Activated gamma-delta T cell (primary cell): ENCODE data around the gene COL27A1.
"Not testable (repeated sequence)": the region's sequence is repeated elsewhere in the genome, so short reads cannot be mapped to it uniquely, and the experiment has no call there.

ENCODE experiments used
- DNase-seq: peaks from one replicate; lab custom pipeline; 2025; lab: John Stamatoyannopoulos, UW

COL27A1 gene

DNA sequence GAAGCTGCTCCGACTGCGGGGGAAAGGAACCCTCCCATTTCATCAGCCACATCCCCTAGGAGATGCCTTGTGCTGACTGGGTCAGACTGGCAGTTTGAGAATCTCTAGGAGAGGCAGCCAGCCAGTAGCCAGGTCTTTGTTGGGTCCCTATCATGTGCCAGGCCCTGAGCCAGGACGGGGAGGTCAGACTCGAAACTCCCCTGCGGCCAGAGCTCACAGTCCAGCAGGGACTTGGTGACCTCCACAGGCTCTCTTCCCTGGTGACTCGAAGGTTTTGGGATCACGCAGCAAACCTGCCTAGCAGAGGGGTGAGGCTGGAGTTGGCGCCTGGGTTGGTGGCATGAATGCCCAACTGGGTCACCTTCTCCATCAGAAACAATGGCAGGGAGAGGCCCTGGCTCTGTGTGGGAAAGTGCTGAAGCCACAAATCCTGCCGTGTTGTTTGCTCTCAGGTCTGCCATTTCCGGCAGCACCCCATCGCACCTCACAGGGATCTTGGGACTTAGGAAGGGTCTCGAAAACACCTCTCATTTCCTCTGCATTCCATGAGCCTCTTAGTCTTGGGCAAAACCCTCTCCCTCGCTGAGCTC, 153.1 kb downstream of the COL27A1 start:
- DNase-seq, result no peak

DNA sequence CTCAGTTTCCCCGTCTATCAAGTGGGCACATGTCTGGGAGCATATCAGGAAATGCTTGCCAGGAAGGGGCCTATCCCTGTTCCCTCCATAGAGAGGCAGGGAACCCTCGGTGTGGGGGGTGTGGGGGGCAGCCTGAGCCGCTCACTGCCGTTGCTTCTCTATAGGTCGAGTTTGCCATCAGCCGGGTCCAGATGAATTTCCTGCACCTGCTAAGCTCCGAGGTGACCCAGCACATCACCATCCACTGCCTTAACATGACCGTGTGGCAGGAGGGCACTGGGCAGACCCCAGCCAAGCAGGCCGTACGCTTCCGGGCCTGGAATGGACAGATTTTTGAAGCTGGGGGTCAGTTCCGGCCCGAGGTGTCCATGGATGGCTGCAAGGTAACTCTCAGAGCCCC, 153.8 kb downstream of the COL27A1 start:
- DNase-seq, result no peak

DNA sequence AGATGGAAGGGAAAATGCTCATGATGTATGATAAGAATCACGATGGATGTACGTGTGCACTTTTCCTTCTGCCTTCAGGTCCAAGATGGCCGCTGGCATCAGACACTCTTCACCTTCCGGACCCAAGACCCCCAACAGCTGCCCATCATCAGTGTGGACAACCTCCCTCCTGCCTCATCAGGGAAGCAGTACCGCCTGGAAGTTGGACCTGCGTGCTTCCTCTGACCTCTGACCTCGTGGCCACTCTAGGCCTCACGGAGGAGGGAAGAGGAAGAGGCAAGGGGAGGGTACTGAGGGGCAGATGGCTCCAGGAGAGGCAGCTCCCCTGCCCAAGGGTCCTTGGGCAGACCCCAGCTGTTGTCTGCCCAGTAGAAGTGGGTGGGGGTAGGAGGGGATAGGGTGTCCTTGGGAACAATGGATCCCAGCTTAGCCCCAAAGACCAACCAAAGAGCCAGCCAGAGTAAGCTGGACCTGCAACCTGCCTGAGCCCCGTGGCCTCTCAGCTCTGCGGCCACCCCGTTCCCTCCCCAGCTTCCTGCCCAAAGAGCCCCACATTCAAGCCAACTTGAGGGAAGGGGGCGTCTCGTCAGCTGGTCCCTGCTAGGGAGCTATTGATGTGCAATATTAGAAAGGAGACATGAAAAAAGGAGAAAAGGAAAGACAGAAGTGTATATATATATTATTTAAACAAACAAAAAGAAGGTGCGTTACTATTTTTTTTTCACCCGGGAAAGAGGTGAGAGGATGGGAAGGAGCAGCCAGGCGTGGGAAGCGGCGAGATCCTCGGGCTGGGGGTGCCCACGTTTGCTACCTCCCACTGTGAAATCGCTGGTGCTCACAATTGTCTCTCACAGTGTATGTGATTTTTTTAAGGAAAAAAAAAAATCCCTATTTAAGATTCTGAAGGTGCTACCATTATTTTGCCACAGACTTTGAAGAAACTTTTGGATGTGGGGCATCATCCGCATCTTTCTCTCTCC, 155.4 kb downstream of the COL27A1 start:
- no peak for DNase-seq

DNA sequence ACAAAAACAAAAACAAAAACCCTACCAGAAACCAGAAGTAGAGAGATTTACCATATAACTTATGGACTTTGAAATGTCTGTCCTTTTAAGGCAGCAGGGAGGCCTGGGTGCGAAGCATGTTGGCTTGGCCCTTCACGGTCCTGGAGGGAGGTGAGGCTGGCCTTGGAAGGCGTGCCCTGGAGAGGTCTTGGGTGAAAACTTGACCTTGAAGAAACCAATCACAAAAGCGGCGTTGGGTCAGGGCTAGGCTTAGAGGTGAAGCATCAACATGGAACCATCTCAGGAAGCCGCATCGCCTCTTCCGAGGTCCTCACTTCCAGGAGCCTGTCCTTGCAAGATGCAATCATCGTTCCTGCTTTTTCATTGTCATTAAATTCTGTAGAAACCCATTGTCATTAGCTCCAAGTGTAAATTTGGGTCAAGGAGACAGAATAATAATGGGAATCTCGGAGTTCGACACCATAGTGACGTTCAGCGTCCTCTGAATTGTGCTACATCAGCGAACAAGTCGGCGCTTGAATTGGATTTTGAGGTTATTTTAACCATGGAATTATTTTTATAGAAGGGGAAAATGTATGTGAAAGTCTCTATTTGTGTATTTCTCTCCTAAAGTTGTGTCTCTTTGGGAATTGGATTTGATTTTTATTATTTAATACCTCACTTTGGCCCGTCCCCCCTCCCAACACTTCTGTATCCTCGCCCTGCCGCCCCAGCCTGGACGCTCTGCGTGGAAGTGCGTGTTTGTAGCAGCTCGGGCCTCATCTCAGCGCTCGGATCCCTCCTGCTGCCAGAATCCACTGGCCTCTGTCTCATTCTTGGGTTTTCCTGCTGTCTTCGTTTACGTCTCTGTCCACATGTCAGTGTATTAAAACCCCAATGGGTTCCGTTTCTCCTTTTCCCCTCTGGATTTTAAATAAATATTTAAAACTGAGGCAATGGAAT, 156.5 kb downstream of the COL27A1 start:
- no peak for DNase-seq

- DNase-seq, result no peak
Observed at GRCh38 chr9:114312513-114312875, 157.2 kb downstream of the COL27A1 start.

- DNase-seq, result no peak
Observed at GRCh38 chr9:114313186-114313585, 157.8 kb downstream of the COL27A1 start.

GRCh38 chr9:114314256-114314867, 159.0 kb downstream of the COL27A1 start:
- no peak for DNase-seq

DNA sequence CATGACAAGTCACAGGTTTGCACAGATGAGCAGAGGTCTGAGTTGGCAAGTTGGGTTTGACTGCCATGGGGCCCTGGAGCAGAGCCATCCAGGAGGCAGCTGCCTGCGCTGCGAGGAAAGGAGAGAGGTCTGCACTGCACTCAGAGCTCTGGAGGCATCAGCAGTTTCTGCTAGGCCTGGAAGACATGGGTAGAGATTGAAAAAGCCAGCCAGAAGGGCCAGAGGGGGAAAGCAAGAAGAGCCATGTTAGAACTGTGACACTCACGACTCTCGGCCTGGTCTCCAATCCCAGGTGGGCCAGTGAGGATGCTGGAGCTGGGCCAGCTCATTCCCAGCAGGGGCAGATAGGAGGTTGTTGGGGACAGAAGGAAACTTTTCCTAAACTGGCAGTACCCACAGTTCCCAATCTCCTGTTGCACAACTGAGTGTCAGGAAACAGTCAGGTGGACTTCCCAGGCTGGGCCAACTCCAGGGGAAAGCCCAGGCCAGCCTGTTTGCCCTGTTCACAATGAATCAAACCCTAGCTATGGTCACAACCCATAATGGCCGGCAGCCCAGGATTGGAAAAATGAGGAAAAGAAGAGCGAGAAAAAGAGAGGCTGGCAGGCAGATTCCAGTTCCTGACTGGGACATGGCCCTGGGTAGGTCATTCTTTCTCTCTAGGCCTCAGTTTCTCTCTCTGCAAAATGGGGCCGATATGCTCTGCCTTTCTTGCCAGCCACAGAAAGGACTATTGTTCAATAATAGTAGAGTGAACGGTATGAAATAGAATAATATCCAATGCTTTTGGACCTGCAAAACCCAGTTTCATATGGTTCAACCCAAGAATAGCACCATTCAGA, 159.8 kb downstream of the COL27A1 start:
- no peak for DNase-seq

DNA sequence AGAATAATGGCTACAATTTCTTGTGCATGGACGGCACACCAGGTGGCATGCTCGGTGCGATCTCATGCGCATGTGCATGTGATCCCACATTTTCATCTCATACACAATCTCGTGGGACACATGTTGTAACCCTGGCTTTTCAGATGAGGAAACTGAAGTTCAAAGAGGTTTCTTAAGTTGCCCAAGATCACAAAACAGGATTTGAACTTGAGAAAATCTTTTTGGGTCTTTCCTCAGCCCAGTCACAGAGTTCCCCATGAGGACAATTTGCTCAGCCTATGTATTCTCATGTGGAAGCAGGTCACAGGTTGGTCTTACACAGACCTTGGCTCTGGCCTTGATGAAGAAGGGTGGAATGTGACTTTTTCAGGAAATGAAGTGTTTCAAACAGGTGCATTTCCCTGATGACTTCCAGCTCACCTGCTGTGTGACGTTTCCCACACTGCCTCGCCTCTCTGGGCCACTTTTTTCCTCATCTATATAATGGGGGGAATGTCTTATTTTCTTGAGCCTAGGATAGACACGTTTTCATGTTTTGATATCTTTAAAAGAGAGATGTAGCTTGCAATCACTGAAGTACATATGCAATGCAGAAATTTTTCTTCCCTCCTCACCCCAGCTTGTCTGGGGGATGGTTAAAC, 160.5 kb downstream of the COL27A1 start:
- DNase-seq, result no peak

GRCh38 chr9:114316605-114317230, 161.4 kb downstream of the COL27A1 start:
- DNase-seq, result no peak

DNA sequence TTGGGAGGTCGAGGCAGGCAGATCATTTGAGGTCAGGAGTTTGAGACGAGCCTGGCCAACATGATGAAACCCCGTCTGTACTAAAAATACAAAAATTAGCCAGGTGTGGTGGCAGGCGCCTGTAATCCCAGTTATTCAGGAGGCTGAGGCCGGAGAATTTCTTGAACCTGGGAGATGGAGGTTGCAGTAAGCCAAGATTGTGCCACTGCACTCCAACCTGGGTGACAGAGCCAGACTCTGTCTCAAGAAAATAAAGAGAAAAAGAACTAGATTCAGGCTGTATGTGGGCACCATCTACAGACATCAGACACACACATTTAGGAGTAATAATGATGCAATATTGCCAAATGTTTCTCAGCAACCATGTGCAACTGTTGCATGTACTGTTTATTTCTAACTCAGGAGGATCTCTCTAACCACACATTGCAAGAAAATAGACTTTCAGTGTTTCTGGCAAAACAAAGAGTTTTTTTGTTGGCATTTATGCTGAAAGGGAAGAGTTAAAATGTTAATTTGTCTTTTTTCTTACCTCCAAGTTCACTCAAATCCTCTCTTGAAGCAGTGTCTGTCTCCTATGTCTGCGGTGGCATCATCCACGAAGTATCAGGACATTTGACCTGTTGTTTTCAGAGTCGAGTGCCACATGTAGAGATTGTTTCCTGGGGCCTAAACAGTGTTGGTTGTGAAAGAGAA, 162.5 kb downstream of the COL27A1 start:
- no peak for DNase-seq

- DNase-seq, result no peak
Observed at GRCh38 chr9:114318416-114318815, 163.1 kb downstream of the COL27A1 start.

DNA sequence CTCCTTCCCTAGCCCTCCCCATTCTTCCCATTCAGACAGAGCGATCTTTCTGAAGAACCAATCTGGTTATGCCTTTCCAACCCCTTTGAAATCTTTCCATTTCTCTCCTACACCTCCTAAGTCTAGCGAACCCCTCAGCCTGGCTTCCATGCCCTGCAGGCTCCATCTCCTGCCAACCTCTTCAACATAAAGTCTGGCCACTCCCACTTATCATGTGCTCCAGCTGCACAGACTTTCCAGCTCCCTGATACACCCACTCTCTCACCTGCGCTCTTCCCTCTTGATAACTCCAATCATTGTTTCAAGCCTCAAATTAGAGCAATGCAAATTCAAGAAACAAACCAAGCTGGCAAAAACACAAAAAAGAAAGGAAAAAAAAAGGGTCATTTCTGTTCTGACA, 163.8 kb downstream of the COL27A1 start:
- DNase-seq, result no peak

DNA sequence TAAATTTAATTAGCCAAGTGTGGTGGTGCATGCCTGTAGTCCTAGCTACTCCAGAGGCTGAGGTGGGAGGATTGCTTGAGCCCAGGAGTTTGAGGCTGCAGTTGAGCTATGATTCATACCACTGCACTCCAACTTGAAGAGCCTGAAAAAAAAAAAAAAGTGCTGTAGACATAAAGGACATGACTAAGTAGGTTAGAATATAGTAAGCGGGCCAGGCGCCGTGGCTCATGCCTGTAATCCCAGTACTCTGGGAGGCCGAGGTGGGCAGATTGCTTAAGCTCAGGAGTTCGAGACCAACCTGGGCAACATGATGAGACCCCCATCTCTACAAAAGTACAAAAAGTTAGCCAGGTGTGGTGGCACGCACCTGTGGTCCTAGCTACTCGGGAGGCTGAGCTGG, 165.4 kb downstream of the COL27A1 start:
- DNase-seq, result not testable (repeated sequence)

DNA sequence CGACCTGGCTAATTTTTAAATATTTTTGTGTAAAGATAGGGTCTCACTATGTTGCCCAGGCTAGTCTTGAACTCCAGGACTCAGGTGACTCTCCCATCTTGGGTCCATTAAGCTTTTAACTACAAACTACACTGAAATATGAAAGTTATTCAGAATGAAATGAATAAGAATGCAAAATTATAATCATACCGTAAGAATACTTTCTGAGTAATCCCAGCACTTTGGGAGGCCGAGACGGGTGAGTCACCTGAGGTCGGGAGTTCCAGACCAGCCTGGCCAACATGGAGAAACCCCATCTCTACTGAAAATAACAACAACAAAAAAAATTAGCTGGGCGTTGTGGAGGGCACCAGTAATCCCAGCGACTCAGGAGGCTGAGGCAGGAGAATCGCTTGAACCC, 166.4 kb downstream of the COL27A1 start:
- DNase-seq, result no peak

GRCh38 chr9:114322160-114322818, 167.0 kb downstream of the COL27A1 start:
- not testable (repeated sequence) for DNase-seq

DNA sequence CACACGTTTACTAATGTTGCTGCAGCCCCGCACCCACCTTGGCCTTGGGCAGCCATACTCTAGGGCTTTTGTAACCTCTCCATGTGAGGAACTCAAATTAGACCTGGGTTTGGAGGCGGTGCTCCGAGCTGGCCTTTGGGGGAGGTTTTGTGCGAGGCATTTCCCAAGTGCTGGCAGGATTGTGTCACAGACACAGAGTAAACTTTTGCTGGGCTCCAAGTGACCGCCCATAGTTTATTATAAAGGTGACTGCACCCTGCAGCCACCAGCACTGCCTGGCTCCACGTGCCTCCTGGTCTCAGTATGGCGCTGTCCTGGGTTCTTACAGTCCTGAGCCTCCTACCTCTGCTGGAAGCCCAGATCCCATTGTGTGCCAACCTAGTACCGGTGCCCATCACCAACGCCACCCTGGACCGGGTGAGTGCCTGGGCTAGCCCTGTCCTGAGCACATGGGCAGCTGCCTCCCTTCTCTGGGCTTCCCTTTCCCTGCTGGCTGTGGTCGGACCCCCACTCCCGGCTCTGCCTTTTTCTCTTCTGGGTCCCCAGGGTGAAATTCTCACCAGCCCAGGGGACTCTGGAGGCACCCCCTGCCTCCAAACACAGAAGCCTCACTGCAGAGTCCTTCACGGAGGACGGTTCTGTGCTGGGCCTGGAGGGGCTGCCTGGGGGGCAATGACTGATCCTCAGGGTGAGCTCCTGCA, 167.6 kb downstream of the COL27A1 start, which contains the start of gene ORM1:
TSS of gene ORM1 (plus strand) at position 268 of the 701 bp plus-strand sequence. CDS start at position 304, 36 bp downstream.
- not testable (repeated sequence) for DNase-seq

- not testable (repeated sequence) for DNase-seq
Observed at GRCh38 chr9:114323849-114324248, 168.5 kb downstream of the COL27A1 start.
